Adipose tissue (tissue), 3 donors: ENCODE data around the gene UGT1A8. TPM values are rescaled to one million over a fixed set of nuclear protein-coding genes. Genes with fewer than 3 reads are reported as not detected.

ENCODE experiments used
- H3K27ac ChIP-seq: one replicate; pipeline ENCODE4 v1.5.1; 2013; ENCODE audit warnings: low read depth, low read length
- WGBS, 3 donors: extraction: QIAGEN DNeasy Blood & Tissue Kit; methylation state at CpG; one replicate each; pipeline ENCODE4 v1.1.7; 2013; 5-methylcytosine and 5-hydroxymethylcytosine counted together
- polyA plus RNA-seq, 3 donors: library from polyadenylated mRNA; stranded (reverse); fragments of 200-250 nt; gene quantifications; one replicate each; pipeline ENCODE4 v1.2.3, GENCODE V29; 2013
- donor health status: healthy with polysubstance abuse.
- donor health status: Bipolar disorder and iron deficiency.
- donor health status: healthy.

Gene UGT1A8
- polyA plus RNA-seq, 3 donors = not detected

GRCh38 chr2:233775414-233775813 lies 158.0 kb downstream of the UGT1A8 start:
- H3K27ac ChIP-seq = no peak overlapping the region
- WGBS, 3 donors = 86 to 93% (median 87%) methylated on average over 6 of the region's 6 CpGs

DNA sequence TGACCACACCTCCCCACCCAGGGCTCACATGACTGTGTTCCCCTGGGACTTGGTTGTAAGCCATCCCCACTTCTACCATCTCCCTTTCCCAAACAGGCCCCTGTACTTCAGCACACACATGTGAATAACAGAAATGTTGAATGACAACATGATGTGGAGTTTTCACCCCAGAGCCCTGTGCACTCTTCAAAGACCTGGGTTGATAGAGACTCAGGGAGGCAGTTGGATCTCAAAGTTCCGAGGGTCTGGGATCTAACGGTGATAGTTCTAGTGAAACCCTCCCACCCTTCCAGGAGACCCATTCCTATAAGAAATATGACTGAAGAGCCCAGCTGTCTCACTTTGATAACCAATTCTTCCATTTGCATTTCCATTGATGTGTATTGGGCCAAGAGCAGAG lies 160.6 kb downstream of the UGT1A8 start, which contains the start of gene MROH2A:
TSS of gene MROH2A (plus strand) at position 301 of the 400 bp plus-strand sequence. CDS start 1,029 bp downstream, outside the sequence.
- no peak within 1 kb of the TSS for H3K27ac ChIP-seq
- WGBS, 3 donors = 73 to 89% (median 81%) methylated on average over 2 of the region's 2 CpGs

DNA sequence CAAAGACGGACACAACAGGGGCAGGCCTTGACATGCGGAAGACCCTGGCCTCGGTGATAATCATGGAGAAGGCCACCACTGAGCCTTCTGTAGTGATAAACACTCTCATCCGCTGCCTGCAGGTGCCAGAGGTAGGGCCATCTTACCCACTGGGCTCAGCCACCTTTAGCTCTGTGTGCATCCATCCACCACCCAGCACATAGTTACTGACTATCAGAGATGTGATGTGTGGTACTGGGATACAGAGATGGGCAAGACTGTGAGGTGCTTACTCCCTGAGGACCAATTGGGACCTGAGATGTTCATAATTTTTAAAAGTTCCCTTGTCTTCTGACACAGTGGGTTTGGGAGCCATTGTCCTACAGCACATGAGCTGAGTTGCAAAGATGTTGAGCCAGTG lies 162.3 kb downstream of the UGT1A8 start:
- WGBS, 3 donors = 84 to 88% (median 88%) methylated on average over 4 of the region's 4 CpGs
- no peak overlapping the region for H3K27ac ChIP-seq

- WGBS, 3 donors = 80 to 92% (median 91%) methylated on average over 4 of the region's 4 CpGs
- H3K27ac ChIP-seq = no peak overlapping the region
Observed at GRCh38 chr2:233780771-233781170, 163.3 kb downstream of the UGT1A8 start.

GRCh38 chr2:233789554-233789953 lies 172.1 kb downstream of the UGT1A8 start:
- 86 to 94% (median 93%) methylated on average over 5 to 7 of the region's 7 CpGs for WGBS, 3 donors
- no peak overlapping the region for H3K27ac ChIP-seq

DNA sequence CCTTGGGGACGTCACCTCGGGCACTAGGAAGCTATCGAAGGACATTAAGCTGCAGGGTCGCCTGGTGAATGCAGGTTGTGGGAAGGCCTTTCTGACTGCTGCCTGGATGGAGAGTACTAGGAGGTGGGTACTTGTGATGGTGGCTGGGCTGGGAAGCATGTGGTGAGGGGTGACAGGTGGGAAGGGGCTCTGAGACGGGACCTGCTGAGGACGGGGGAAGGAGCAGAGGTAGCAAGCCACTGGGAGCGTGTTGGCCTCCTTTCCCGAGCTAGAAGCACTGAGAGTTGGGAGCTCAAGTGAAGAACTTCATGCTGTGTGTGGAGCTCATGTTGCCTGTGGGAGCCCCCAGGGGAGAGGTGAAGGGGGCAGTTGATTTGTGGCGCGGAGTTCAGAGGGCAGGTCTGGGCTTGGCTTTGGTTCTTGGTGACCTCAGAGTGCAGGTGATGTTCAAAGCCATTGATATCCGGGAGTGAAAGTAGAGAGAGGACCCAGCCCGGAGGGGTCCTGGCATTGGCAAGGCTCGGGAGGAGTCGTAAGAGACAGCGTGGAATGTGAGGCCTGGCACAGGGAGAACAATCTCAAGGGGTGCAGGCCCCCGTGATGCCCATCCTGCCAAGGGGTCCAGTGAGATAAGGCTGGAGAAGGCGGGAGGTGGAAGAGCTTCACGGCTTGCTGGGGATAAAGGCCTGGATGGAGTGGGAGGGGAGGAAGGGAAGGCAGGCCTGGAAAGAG lies 173.9 kb downstream of the UGT1A8 start:
- H3K27ac ChIP-seq = no peak overlapping the region
- 77 to 83% (median 81%) methylated on average over 18 of the region's 18 CpGs for WGBS, 3 donors

DNA sequence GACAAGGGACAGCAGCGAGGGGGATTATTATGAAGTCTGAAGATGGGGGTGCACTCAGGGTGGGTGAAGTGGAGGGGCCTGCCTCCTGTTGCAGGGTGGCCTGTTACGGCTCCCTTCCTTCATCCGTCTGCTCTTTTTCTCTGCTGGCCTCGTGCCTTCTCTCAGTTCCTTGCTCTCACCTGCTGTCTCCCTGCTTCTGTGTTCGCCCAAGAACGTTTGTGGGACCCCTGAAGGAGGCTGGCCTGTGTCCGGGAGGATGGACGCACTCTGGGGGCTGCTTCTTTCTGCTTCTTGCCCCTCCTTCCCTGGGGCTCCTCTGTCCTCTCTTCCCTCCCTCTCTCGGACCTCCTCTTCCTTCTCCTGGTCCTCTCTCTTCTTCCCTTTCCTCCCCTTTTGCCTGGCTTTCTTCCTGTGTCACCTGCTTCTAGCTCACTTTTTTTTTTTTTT lies 174.5 kb downstream of the UGT1A8 start:
- H3K27ac ChIP-seq = no peak overlapping the region
- 78 to 80% (median 79%) methylated on average over 8 to 9 of the region's 9 CpGs for WGBS, 3 donors

DNA sequence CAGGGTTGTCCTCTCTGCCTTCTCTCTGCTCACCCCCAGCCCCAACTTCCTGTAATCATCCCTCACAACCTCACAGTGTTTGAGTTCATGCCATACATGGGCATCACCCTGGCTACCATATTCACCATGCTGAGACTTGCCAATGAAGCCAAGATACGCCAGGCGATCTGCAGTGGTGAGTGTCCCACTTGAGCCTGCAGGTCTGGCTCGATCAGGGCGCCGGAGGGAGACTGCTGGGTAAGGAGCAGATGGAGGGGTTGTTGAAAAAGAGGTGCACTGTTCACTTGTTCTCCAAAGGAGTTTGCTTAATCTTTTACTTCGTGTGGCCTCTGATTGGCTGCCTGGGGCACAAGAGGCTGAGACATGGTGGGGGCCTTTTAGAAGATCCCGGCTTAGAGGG lies 175.3 kb downstream of the UGT1A8 start:
- H3K27ac ChIP-seq = no peak overlapping the region
- WGBS, 3 donors = 85 to 96% (median 91%) methylated on average over 7 of the region's 7 CpGs

DNA sequence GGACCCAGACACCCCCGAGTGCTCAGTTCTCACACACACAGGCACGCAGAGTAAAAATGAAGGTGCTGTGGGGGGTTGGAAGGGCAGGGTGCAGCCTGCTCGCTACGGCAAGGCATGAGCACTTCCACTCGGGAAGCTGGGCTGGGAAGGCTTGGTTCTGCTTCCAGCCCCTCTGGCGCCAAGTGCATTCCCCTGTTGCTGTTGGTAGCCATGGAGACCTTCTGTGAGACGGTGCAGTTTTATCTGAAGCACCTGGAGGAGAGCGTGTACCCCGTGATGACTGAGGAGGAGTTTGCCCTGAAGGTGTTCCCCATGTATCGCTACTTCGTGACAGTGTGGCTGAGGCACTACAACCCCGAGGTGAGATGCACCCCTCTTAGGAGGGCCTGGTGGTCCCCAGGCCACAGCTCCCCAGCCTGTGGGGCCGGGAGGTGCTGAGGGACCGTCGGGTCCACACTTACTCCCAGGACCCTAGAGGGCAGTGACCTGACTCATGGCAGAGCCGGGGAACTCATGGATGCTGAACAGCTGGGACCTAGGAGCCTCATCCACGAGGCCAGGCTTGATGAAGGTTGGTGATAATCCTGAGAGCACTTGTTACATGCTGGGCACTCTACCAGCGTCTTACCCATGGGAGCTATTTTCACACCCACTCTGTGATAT lies 176.2 kb downstream of the UGT1A8 start:
- H3K27ac ChIP-seq = no peak overlapping the region
- 70 to 82% (median 79%) methylated on average over 18 of the region's 18 CpGs for WGBS, 3 donors

DNA sequence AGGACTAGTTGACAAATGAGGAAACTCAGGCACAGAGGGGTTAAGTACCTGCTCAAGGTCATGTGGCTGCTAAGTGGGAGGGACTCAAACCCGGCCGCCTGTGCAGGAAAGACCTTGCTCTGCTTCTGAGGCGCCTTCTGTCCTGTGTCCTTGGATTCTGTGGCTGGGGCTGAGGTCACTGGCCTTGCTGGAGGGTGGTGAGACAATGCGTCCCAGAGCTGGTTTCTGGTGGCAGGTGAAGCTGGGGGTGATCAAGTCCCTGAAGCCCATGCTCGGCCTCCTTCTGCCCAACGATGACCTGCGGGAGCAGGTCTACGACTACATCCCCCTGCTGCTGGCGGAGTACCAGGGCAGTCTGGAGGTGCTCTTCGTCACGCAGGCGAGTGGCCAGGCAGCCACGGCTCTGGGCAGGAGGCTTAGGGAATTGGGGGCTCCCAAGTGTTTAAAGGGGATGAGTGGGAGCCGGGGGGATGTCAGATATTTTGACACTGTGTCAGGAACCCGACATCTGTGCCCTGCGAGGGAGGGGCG lies 176.8 kb downstream of the UGT1A8 start:
- WGBS, 3 donors = 62 to 79% (median 78%) methylated on average over 17 of the region's 17 CpGs
- no peak overlapping the region for H3K27ac ChIP-seq

DNA sequence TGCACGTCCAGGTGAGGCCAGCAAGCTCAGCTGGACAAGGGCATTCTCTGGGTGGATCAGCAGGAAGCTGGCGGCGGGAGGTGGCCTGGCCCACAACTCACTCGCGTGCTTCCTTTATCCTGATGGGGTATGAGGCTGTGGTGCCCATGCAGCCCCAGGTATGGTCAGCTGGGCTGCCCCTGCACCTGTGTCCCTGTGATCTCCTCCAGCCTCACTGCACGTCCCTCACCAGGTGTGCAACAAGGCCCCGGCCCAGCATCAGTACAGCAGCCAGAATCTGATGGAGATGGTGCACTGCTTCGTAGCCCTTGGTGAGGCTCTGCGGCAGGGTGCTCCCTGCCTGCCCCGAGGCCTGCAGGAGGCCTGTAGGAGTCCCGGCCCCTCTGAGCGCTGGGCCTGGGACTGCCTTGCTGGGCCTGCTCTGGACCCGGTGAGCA lies 178.3 kb downstream of the UGT1A8 start:
- no peak overlapping the region for H3K27ac ChIP-seq
- 91 to 92% (median 92%) methylated on average over 13 of the region's 13 CpGs for WGBS, 3 donors

- H3K27ac ChIP-seq = no peak overlapping the region
- 85 to 93% (median 87%) methylated on average over 9 of the region's 9 CpGs for WGBS, 3 donors
Observed at GRCh38 chr2:233796254-233796653, 178.8 kb downstream of the UGT1A8 start.

- 76 to 85% (median 82%) methylated on average over 14 of the region's 14 CpGs for WGBS, 3 donors
- no peak overlapping the region for H3K27ac ChIP-seq
Observed at GRCh38 chr2:233798335-233799086, 181.1 kb downstream of the UGT1A8 start.

GRCh38 chr2:233799087-233799665 lies 181.7 kb downstream of the UGT1A8 start:
- 58 to 63% (median 61%) methylated on average over 7 of the region's 7 CpGs for WGBS, 3 donors
- H3K27ac ChIP-seq = no peak overlapping the region

DNA sequence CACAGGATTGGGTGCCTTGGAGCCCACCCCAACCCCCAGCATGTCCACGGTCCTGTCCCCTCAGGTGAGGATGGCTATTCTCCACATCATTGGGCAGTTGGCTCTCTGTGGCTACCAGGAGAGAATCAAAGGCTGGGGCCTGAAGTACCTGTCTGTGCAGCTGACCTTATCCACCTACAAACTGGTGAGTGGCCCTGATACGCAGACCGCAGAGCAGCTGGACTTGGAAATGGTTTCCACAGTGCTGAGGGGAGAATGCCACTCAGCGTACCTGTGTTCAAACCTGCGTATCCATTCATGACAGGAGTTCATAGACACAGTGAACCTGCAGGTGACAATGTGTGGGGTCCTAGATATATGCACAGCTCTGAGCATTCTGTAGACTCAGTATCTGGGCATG lies 182.3 kb downstream of the UGT1A8 start:
- 45 to 82% (median 54%) methylated on average over 5 of the region's 5 CpGs for WGBS, 3 donors
- no peak overlapping the region for H3K27ac ChIP-seq

DNA sequence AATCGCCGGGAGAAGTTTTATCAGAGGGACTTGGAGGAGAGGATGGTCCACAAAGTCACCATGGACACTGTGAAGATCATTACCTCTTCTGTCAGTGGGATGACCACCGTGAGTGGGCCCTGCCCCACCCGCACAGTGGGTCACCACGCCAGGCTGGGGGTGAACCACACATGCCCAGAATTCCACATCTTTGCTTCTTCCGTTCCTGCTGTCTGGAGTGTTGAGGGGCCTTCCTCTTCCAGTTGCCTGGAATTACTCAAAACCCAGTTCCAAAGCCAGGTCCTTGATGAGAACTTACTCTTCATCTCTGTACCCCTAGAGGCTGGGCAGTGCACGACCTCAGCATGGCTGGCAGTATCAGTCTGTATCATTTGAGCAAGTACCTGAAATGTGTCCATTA lies 182.8 kb downstream of the UGT1A8 start:
- WGBS, 3 donors = 78 to 81% (median 80%) methylated on average over 7 of the region's 7 CpGs
- no peak overlapping the region for H3K27ac ChIP-seq

DNA sequence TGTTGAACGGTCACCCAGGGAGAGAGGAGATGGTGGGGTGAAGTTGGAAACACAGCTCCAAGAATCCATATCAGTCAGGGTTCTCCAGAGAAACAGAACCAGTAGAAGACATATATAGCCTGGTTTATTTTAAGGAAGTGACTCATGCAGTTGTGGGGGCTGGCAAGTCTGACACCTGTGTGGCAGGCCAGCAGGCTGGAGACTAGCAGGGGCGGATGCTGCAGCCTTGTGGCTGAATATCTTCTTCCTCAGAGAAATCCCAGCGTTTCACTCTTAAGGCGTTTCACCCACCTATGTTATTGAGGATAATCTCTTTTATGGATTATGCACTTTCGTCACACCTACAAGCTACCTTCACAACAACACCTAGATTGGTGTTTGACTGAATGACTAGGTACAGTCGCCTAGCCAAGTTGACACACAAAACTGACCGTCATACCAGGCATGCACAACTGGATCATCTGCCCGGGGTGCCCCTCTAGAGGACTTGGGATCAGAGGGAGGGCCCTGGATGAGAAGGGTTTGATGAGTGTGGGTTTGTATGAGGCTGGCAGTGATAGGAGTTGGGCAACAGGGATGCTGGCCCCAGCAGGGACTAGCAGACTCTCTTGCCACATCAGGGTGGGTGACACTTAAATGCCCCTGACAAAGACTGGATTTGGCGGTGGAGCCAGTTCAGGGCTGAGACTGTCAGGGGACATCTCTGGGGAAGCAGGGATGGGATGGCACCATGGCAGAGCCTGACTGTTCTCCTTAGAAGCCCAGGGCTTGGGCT lies 184.1 kb downstream of the UGT1A8 start:
- H3K27ac ChIP-seq = no peak overlapping the region
- 66 to 79% (median 75%) methylated on average over 9 of the region's 9 CpGs for WGBS, 3 donors
